ENCODE results near the gene SMYD5.

SMYD5 gene

GRCh38 chr2:73239776-73240175 lies 25.7 kb downstream of the SMYD5 start:
- no peak for DNase-seq (ENCODE audit: low read depth)

GRCh38 chr2:73243884-73244570 lies 30.0 kb downstream of the SMYD5 start:
- DNase-seq (ENCODE audit: low read depth) = no peak

GRCh38 chr2:73244580-73244979 lies 30.5 kb downstream of the SMYD5 start:
- DNase-seq (ENCODE audit: low read depth) = no peak

- DNase-seq (ENCODE audit: low read depth) = no peak
Observed at GRCh38 chr2:73246850-73247249, 32.8 kb downstream of the SMYD5 start.

- no peak for DNase-seq (ENCODE audit: low read depth)
Observed at GRCh38 chr2:73249636-73250035, 35.6 kb downstream of the SMYD5 start.

- no peak for DNase-seq (ENCODE audit: low read depth)
Observed at GRCh38 chr2:73250872-73251846, 37.1 kb downstream of the SMYD5 start.

GRCh38 chr2:73252238-73253027 lies 38.4 kb downstream of the SMYD5 start:
- DNase-seq (ENCODE audit: low read depth) = no peak

GRCh38 chr2:73253400-73253799 lies 39.4 kb downstream of the SMYD5 start:
- DNase-seq (ENCODE audit: low read depth) = no peak

GRCh38 chr2:73253901-73254300 lies 39.9 kb downstream of the SMYD5 start:
- DNase-seq (ENCODE audit: low read depth) = no peak

- DNase-seq (ENCODE audit: low read depth) = no peak
Observed at GRCh38 chr2:73254343-73255006, 40.4 kb downstream of the SMYD5 start.

GRCh38 chr2:73255007-73255644 lies 41.1 kb downstream of the SMYD5 start:
- DNase-seq (ENCODE audit: low read depth) = no peak

- no peak for DNase-seq (ENCODE audit: low read depth)
Observed at GRCh38 chr2:73255907-73256617, 42.0 kb downstream of the SMYD5 start.

GRCh38 chr2:73256618-73256922 lies 42.5 kb downstream of the SMYD5 start:
- DNase-seq (ENCODE audit: low read depth) = no peak

- no peak for DNase-seq (ENCODE audit: low read depth)
Observed at GRCh38 chr2:73257021-73257420, 43.0 kb downstream of the SMYD5 start.

GRCh38 chr2:73257425-73258125 lies 43.5 kb downstream of the SMYD5 start:
- DNase-seq (ENCODE audit: low read depth) = no peak

- DNase-seq (ENCODE audit: low read depth) = no peak
Observed at GRCh38 chr2:73258186-73258912, 44.3 kb downstream of the SMYD5 start.

- no peak for DNase-seq (ENCODE audit: low read depth)
Observed at GRCh38 chr2:73258913-73259215, 44.8 kb downstream of the SMYD5 start.

- no peak for DNase-seq (ENCODE audit: low read depth)
Observed at GRCh38 chr2:73259276-73259675, 45.2 kb downstream of the SMYD5 start.

GRCh38 chr2:73259704-73260337 lies 45.8 kb downstream of the SMYD5 start:
- DNase-seq (ENCODE audit: low read depth) = no peak
